ENCODE data around the gene TBC1D16.
"Not testable (repeated sequence)": the region's sequence is repeated elsewhere in the genome, so short reads cannot be mapped to it uniquely, and the experiment has no call there.

TBC1D16 gene

GRCh38 chr17:80051681-80052080 lies 16.0 kb upstream of the TBC1D16 start:
- DNase-seq = no peak

- DNase-seq = no peak
These were observed 15.0 kb upstream of the TBC1D16 start for GRCh38 chr17:80050706-80051105.

DNA sequence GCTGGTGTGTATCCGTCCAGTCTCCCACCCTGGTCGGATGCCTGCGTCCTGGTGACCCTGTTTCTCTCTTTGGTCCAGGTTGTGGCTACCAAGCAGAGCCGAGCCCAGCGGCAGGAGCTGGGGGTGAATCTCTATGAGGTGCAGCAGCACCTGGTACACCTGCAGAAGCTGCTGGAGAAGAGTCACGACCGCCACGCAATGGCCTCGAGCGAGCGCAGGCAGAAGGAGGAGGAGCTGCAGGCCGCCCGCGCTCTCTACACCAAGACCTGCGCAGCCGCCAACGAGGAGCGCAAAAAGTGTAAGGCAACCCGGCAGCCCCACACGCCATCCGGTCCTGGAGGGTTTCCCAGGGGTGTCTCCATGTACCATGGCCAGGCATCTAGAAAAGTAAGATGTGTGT lies 14.3 kb upstream of the TBC1D16 start:
- no peak for DNase-seq

DNA sequence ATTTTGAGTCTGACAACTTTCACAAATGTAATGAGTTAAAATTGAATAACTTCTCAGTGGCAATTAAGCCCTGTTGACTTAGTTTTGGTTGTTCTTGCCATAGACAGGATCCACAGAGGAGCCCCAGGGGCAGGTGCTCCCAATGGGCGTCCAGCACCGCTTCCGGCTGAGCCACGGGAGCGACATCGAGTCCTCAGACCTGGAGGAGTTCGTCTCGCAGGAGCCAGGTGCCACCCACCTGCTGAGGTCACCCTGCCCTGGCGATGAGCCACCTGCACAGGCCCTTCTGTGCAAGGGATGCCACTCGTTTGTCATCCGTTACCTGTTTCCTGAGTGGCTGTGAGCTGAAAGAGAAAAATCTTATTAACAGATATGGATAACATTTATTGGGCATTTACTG lies 11.5 kb upstream of the TBC1D16 start:
- DNase-seq = no peak

DNA sequence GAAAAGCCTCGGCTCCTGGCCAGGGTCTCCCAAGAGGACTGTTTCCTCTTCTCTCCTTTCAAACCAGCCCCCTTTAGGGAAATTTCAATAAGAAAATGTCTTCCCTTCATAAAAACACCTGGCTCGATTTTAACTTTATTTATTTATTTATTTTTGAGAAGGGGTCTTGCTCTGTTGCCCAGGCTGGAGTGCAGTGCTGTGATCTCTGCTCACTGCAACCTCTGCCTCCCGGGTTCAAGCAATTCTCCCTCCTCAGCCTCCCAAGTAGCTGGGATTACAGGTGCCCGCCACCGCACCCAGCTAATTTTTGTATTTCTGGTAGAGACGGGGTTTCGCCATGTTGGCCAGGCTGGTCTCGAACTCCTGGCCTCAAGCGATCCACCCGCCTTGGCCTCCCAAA lies 11.0 kb upstream of the TBC1D16 start:
- not testable (repeated sequence) for DNase-seq

DNA sequence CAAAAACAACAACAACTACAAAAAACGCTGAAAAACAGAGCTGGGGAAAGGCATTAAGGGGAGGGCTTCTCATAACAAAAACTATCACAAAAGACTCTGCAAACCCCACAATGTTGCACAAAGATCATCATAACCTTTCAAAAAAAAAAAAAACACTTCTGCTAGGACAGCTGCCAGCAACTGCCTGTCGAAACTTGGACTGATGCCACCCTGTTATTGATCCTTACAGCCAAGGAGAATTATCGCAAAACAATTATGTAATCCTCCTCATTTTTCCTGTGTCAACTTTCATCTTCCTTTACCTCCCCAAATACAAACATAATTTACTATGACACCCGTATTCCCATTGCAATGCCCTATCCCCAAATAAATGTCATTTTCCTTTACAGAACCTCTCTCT lies 10.0 kb upstream of the TBC1D16 start:
- DNase-seq = no peak

- no peak for DNase-seq
These were observed 8.3 kb upstream of the TBC1D16 start for GRCh38 chr17:80043963-80044362.

DNA sequence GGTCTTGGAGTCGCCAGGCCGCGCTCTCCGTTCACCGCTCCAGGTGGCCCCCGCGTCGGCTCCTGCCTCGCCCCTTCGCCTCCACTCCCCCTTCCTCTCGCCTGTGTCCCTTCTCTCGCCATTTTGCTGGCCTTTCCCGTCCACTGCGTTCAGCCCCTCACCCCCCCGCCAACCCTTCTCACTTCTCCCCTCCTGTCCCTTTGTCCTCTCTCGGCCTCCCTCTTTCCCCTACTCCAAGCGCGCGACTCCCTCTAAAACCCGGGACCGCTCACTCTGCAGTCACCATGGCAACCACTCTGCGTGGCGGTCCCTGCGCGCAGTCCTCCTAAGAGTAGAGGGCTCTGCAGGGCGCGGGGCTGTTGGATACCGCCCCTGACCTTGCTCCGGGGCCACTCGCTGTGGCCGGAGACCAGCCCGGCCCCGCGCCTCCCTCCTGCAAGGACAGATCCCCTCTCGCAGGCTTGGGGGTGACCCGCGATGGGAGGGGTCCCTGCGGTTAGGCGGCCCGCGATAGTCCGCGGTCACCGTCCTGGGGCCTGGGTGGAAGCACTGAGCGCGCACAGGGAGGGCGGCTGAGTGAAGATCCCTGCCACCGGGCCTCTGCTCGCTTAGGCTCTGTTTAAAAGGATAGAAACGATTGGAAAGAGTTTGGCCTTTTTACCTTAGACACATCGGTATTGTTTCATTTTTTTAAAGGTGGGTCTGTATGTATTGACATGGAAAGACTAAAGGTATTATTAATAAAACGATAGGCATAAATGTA lies 1.2 kb upstream of the TBC1D16 start:
- peak in 1 of 4 experiments; percentile 21 for DNase-seq

DNA sequence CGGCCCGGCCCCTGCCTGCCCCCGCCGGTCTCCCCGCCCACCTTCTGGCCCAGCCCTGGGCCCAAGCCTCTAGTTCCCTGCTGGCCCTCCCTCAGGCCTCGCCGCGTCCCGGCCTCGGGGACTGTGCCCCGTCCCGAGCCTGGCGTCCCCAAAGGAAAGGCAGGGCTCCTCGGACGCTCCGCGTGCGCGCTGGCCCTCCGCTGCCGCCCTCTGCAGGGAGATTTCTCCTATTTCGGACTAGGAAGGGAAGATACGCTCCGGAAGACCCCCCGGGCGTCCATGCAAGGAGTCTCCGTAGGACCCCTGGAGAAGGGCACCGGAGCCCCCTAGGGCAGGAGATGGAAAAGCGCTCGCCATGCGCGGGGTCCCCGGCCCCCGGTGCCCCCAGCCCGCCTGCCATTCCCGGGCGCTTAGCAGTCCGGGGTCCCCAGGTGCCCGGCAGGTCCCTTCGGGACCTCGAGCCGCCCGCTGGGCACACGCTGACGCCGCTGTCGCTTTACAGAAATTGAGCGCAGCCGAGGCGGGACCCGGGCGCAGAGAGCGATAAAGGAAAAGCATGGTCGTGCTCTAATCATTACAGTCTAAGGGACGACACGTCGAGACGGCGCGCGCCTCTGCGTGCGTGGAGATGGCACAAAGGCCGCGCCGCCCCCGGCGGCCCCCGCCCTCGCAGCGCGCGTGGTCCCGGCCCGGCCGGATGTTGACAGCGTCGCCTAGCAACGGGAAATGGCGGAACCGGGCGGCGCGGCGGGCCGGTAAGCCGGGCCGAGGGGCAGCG lies 454 bp upstream of the TBC1D16 start, which contains the start of gene CCDC40:
Gene CCDC40 (plus strand): TSS at position 706 of the 778 bp plus-strand sequence. CDS start 21 bp downstream, at position 727.
- peak in 3 of 4 experiments; percentile 27 to 59 (median 58) for DNase-seq

- DNase-seq = peak in 2 of 4 experiments; percentile 7
These were observed 633 bp downstream of the TBC1D16 start for GRCh38 chr17:80034791-80035686.

DNA sequence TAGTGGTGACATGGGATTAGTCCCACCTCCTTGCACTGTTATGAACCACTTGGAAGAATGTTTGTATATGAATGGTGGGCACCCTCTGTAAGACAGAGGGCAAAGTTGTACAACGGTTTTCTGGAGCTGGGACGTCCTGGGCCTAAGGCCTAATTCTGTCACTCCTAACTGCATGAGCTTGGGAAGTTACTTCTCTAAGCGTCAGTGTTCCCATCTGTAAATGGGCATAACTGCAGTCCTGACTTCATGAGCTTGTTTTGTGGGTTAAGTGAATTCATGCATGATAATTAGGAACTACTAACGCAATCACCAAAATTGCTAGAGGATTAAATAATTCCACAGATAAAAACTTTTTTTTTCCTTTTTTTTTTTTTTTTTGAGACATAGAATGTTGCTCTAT lies 1.8 kb downstream of the TBC1D16 start:
- no peak for DNase-seq

DNA sequence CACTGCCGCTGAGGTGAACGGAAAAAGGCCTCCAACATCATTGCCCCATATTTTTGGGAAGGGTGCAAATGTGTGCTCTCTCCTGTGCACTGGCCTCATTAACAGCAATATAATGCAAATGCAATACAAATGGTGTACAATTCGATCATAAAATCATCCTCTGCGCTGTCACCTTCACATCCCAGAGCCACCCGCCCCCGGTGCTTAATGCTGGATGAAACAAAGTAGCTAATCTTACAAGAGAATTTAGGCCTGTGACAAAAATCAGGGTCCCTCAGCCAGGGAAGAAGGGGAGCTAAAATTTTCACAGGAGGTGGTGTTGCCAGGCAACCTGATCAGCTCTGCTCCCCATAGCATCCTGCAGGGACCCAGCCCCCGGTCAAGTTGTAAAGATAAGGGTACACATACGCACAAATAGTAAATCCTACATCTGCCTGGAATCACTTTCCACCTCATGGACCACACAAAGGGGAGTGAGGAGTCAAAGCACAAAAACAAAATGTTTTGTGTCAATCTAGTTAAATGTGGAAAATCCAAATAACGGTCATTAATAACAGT lies 3.0 kb downstream of the TBC1D16 start:
- DNase-seq = no peak

GRCh38 chr17:80031691-80032430 lies 3.8 kb downstream of the TBC1D16 start:
- DNase-seq = no peak

DNA sequence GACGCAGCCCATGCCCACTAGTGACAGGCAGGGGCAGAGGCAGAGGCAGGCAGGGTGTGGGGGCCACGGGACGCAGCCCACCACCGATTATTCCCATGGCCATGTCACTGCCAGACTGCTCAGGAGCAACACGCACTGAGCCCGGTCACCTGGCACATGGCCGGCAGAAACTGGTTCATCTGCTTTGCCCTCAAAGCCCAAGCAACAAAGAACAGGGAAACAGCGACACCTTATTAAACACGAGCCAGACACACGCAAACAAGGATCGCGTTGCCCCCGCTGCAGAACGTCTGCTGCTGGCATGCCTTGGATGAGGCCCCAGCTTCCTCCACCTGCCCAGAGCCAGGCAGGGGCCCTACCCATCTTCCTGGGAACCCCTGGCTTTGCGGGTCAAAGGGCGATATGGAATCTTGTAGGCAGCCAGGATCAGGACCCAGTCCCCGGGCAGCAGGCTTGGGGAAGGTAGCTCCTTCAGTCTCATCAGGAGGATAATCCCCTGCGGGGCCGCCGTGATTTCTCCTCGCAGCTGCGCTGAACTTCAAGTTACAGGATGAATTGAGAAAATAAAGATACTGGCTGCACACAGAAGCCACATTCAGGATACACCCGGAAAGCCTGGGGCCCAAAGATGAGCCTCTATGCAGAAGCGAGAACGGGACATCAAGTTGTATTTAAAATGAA lies 4.8 kb downstream of the TBC1D16 start:
- no peak for DNase-seq

GRCh38 chr17:80029258-80029974 lies 6.3 kb downstream of the TBC1D16 start:
- DNase-seq = no peak

- no peak for DNase-seq
These were observed 7.6 kb downstream of the TBC1D16 start for GRCh38 chr17:80028030-80028429.

GRCh38 chr17:80027043-80027435 lies 8.6 kb downstream of the TBC1D16 start:
- no peak for DNase-seq

- DNase-seq = no peak
These were observed 9.2 kb downstream of the TBC1D16 start for GRCh38 chr17:80026359-80027042.

DNA sequence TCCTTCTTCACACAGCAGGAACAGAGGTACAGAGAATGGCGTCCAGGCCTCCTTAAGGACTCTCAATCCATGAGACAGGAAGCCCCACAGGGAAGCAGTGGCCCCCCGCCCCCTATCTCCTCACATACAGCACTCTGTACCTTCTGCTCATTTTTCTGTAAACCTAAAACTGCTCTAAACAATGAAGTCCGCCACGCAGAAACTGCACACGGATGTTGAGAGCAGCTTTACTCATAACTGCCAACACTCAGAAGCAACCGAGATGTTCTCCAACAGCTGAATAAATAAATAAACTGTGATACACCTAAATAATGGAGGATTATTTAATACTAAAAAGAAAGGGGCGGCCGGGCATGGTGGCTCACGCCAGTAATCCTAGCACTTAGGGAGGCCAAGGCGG lies 9.9 kb downstream of the TBC1D16 start:
- no peak for DNase-seq

DNA sequence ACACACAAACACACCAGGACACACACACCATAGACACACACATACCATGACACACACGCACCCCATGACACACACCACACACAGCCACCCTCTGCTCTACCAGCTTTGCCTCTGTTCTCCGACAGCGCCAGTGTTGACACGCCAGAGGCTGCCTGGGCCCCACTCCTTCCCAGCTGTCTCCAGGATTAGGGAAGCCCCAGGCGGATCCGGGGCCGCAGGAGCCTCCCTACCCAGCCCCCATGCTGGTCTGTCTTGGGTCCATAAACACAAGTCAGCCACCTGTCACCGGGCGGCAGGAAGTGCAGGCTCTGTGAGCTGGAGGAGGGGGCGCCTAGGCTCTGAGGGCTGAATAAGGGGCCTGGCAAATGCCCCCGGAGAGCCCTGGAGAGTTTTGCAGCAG lies 10.5 kb downstream of the TBC1D16 start:
- DNase-seq = no peak

Measured in activated naive CD4-positive, alpha-beta T cell (primary cell).